Renal pelvis (tissue), 4 donors: ENCODE data around the gene FNTB. TPM values are rescaled to one million over a fixed set of nuclear protein-coding genes. Genes with fewer than 3 reads are reported as not detected.

Source experiments
- DNase-seq: peaks from one replicate; pipeline ENCODE4 v3.0.0-alpha.2; 2013
- polyA plus RNA-seq, 3 donors: library from polyadenylated mRNA; unstranded; fragments of 120-200 nt; gene quantifications; one replicate each; pipeline ENCODE4 v1.2.1, GENCODE V29; 2013; ENCODE audit not compliant: insufficient read length in 3 of 3

The FNTB gene
- polyA plus RNA-seq, 3 donors = 31.2 to 37.7 (median 36.7) TPM

DNA sequence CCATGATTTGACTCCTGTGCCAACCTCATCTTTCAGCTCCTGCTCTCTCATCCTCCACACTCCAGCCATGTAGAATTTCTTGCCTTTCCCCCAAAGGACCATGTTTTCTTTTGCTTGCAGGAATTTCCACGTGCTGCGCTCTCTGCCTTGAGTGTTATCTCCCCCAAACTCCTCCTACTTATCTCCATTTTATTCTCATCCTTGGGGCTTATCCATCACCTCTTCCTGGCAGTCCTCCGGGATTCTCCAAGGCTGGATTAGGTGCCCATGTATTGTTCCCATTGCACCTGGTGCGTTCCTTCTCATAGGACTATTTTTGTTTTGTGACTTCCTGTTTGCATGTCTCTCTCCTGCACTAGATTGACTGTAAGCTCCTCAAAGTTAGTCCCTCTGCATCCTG lies 122.7 kb downstream of the FNTB start:
- no peak for DNase-seq

DNA sequence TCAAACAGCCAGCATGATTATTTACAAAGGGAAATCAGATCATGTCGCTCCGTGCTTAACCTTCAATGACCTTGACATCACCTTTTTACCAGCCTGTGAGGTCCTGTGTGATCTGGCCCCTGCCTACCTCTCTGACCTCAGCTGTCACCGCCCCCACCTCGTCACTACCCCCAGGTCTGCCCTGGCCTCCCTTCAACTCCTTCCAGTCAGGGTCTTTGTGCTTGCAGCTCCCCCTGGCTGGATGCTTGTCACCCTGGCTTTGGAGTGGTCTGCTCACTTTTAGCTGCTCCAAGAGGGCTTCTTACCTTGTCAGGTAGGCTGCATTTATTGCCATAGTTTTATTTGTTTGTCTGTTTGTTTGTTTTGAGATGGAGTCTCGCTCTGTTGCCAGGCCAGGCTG lies 123.8 kb downstream of the FNTB start:
- no peak for DNase-seq

Other genes starting within 250 kb of the FNTB start
- 10 to 100 TPM; 15.5 to 18.8 (median 16.2) TPM for gene SPTB, start 107.0 kb upstream of the FNTB start, polyA plus RNA-seq
- gene CHURC1, start 72.4 kb upstream of the FNTB start, polyA plus RNA-seq = 10 to 100 TPM; 50.4 to 51.6 (median 51.0) TPM
- 1 to 10 TPM; 1.1 to 2.2 (median 1.1) TPM for gene GPX2, start 44.1 kb upstream of the FNTB start, polyA plus RNA-seq
- 10 to 100 TPM; 23.9 to 25.3 (median 24.3) TPM for gene RAB15, start 14.6 kb upstream of the FNTB start, polyA plus RNA-seq
- 10 to 100 TPM; 53.6 to 61.6 (median 58.5) TPM for gene MAX, start 115.6 kb downstream of the FNTB start, polyA plus RNA-seq